Bone marrow (tissue), 2 donors: ENCODE measurements around the gene AHCYL1.
"Not testable (repeated sequence)": the region's sequence is repeated elsewhere in the genome, so short reads cannot be mapped to it uniquely, and the experiment has no call there.

Experiments
- DNase-seq, 2 donors: peaks; one replicate each; lab custom pipeline; 2025; lab: John Stamatoyannopoulos, UW

Gene AHCYL1

DNA sequence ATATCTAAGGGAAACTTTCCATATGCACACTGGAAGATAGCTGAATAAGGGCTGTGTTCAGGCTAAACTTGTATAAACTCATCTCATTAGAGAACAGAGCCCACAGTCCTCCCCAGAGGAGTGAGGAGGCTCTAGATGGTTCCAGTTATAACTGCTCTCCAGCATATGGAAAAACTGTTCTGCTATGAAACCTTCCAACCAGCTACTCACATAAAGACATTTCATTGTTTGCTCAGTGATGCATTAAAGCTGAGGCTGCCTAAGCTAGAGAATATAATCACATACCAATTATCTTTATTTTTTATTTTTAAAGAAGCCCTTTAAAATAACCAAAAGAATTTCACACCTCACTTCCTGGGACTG, 13.3 kb downstream of the AHCYL1 start:
- DNase-seq: no peak

DNA sequence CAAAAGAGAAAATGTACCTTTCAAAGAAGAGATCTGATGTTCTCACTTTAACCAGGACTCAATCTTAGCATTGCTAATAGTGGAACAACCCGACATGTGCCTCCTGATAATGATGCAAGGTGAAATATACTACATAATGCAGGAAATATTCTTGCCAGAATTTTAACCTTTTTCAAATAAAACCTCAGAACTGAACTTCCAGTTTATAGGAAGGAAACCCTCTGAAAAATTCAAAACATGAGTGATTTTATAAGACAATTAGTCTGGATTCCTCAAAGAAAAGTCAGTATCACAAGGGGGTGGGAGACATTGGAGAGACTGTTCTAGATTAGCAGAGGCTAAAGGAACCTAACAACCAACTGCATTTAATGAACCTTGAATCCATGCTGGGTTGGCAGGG, 18.1 kb downstream of the AHCYL1 start:
- DNase-seq: no peak

DNA sequence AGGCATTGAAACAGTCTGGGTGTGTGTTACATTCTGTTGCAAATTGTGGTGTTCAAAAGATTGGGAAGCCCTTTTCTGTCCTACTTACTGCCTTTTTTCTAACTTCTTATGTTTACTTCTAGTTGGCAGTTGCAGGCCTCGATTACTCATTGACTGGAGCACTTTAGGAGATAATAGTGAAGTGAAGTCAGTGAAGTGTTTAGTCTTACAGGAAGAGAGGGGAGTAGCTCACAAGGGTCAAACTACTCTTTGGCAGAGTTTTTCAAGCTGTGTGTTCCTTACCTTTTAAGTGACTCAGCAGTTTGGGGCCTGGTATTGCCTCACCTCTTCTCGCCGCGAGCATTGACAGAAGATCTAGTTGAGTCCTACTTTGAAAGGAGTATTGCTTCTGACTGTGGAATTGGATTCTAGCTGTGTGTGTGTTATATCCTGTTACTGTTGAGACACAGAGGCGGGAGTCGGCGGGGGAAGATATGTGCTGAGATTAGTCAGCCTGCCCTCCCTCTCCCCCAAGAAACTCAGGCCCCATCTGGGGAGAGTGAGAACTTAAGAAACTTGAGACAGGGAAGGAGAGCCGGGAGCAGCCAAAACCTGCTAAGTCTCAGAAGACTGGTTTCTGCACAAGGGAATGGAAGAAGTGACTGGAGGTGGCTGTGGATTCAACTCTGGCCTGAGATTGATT, 19.3 kb downstream of the AHCYL1 start:
- peak; percentile 6 to 95 for DNase-seq

DNA sequence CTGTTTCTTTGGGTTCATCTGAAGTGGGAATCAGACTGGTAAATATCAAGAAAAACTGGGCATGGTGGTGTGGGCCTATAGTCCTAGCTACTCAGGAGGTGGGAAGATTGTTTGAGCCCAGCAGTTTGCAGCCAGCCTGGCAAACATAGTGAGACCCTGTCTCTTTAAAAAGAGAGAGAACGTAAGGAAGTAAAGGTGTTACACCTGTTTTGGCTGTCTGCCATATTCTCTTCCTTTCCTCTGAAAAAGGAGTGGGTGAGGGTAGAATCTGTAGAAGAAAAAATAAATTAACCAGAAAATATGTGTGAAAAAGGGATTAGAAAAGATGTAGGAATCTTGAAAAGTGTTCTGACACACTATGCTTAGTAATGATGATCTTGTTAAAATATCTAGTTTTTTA, 20.0 kb downstream of the AHCYL1 start:
- DNase-seq: no peak

DNA sequence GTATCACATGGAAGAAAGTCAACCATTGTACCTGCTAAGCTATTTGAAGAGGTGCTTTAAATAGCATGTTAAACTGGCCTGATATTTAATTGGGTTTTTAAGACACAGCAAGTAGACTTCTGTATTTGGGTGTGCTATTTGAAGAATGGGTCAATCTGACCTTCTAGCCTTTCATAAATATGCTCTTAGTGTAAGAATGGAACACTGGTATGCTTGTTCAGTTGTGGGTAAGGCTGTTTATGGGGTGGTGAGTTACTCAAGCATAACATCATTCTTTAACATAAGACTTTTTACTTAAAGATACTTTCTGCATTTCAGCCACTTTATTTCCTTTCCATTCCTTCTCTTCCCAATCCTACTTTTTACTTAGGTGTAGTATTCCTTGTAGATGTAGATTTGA, 21.4 kb downstream of the AHCYL1 start:
- no peak for DNase-seq

DNA sequence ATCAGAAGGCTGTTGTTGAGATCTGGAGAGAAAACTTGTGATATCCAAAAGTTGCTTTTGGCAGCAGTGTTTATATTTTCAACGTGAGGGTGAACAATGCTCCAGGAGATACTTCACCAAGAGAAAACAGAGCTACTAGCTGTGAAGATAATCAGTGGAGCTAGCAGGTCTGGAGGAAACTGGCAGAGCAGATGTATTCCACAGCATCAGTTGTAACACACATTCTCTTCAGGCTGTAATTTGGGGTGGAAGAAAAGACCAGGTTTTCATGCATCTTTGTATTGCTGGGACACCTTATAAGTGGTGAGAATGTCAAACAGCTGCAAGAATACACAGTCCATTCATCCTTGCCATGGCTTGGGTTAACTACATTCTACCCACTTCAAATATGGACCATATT, 22.0 kb downstream of the AHCYL1 start:
- DNase-seq: no peak

DNA sequence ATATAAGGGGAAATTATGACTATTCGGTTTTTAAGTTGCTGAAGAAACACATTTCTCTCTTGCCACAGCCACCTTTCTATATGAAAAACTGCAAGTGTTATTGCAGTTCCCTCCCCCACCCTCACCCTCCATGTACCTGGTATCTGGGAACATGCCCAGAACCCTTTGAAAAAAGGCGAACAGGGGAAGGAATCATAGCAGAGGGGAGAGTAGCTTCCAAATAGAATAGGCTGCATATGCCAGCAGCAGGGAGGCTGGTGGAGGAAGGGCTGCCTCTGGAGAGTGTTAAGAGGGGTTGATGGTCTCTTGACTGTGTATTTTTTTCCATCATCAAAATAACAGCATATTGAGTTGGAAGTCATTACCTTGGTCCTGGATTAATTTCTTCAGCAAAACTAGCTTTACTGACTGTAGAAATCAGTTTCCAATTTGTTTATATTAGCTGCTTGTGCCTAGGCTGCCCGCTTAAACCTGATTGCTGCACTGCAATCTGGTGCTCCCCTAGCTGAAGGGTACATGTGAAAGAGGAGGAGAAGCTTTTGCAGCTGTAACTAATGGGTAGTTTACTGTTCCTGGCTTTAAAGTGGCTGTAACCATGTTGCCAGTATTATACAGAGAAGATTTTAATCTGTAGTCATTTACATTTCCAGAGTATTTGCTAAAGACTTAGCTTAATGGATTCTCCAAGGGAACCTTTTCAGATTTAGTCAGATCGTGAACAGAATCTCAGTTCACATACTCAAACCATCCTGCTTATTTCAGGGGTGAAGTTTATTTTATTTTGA, 22.7 kb downstream of the AHCYL1 start:
- DNase-seq: no peak

DNA sequence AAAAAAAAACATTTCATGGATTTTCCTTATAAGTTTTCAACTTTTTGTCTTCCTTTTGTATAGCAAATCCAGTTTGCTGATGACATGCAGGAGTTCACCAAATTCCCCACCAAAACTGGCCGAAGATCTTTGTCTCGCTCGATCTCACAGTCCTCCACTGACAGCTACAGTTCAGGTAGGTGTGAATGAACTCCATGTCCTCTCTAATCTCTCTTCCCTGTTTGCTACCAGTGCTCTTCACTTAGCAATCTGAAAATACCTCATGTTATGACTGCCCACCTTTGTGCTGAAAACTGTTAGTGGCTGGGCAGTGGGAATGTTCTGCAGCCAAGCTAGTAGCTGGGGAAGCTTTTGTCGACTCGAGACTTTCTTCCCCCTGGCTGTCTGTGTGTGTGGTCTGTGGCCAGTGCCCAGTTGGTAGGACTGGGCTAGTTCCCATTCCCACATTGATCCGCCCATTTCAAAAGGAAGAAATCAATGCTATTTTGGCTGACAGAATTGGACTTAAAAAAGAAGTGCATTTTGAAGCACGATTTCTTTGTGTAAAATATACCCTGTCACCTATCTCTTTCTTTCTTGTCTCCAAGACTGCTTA, 24.5 kb downstream of the AHCYL1 start:
- DNase-seq: no peak

DNA sequence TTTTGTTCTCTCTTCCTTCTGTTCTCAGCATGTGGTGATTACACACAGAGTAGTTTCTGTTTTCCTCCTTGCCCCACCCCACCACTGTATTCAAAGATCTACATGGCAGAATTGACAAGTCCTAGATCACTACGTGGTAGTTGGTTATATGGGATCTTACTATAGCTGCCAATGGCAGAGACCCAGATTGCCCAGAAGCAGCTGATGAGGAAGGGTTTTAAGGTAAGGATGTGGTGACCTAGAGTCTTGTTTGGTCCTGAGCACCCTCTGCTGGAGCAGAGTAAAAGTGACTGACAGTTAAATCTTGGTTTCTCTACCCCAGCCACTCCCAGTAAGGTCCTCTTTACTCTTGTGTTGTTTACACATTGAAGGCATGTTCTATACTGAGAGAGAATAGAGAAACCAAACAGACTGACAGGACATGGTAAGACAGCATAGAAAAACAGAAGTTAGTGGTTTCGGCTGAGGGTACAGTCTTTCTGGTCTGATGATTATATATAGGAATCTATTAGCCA, 27.0 kb downstream of the AHCYL1 start:
- DNase-seq: peak in 1 of 2 donors; percentile 81

DNA sequence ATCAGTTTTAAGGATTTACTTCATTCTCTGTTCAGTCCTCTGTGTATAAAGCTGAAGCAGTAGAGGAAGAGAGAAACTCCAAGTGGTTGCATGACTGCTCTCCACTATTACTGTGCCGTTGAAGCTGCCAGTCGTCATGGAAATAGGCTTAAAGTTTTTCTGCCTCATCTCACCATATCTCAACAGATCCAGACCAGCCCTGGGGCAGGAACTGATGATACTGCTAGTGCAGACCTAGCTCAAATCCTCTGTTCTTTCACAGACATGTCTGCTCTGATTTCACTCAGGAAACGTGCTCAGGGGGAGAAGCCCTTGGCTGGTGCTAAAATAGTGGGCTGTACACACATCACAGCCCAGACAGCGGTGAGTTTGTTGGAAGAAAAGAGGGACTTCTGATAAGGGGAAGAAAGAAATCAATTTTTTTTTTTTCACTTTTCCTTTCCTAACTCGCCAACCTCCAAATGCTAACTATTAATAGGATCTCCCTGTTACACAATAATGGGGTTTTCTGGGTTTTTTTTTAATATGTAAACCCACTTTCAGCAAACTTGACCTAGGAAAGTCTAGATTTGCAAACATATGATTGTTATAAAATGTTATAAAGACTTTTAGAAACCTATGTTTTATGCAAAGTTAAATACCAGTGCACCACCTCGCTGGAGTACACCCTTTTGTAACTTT, 27.7 kb downstream of the AHCYL1 start:
- no peak for DNase-seq

DNA sequence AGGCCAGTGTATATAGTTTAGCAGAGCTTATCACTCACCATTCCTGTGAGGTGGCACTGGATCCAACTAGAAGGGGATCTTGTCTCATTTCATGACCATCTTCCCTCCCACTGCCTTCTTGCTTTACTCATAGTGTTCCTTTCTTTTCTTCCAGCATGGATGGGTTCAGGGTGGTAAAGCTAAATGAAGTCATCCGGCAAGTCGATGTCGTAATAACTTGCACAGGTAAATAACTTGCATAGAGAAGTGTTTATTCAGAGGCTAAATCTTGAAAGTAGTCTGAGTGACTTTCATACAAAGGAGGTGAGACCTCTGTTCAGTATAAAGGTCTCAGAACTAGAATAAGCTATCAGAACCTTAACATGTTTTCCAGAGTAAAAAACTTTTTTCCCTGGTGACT, 33.2 kb downstream of the AHCYL1 start:
- DNase-seq: no peak

DNA sequence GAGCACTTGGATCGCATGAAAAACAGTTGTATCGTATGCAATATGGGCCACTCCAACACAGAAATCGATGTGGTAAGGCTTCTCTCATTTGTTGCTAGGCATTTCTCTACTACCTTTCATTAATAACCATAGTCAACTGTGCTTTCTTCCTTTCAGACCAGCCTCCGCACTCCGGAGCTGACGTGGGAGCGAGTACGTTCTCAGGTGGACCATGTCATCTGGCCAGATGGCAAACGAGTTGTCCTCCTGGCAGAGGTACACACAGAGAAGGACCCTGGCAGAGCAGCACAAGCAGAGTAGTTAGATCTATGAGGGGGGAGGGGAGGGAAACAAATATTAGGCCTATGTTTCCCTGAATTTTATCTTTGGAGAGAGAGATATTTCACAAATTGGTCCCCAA, 33.8 kb downstream of the AHCYL1 start:
- DNase-seq: no peak

DNA sequence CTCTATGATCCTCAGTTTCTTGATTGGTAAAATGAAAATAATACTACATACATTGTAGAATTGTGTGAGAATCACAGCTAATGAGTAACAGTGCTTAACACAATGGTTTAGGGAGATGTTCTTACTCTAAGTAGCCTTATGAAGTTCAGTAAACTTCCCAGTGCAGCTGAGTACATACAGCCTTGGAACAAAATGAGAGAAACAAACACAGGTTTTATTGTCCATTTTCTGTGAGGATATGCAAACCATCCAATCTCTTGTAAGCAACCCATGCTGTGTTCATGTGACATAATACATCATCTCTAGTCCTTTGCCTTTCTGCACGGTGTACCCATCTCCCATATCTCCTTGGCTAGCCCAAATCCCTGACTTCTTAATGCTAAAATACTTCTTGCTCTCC, 35.2 kb downstream of the AHCYL1 start:
- DNase-seq: no peak

DNA sequence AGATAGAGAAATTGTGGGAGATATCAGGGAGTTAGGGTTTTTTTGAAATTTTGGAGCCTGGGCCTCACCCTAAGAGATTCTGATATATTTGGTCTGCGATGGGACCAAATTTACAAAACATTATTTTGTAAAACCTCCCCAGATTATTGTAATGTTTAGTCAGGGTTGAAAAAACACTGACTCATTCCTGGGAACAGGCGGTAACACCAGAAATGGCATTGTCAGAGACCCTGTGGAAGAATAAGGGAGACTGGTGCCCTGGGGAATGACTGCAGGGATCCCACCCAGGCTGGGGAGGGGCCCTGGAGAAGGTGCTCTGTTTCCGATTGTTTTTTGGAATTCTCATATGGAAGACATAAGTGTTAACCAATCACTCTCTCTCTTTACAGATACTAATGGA, 36.7 kb downstream of the AHCYL1 start:
- no peak for DNase-seq

DNA sequence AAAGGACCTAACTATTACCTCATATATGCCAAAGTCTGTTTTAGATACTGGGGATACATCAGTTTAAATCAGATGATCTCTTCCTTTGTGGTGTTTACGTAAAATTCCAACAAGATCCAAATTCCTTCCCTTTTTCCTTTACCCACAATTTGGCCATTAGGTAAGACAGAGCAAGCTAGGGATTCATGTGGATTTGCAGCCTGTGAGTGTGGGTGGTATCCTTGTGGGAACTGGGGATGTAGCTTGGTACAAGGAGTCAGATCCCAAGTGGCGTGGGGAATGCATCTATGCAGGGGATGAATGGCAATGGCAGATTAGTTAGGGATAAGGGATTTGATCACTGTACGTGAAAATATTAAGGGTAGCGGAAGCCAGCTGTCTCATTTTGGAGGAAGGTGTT, 40.0 kb downstream of the AHCYL1 start:
- no peak for DNase-seq

DNA sequence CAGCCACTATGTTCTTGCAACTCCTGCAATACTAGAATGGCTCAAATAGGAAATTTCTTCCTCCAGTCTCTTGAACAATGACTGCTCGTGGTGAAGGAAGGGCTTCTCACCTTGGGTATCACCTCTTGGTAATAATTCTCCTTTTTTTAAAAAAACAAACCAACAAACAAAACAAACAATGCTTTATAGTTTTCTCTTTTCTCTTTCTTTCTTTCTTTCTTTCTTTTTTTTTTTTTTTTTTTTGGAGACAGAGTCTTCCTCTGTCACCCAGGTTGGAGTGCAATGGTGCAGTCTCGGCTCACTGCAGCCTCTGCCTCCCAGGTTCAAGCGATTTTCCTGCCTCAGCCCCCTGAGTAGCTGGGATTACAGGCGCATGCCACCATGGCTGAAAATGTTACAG, 46.1 kb downstream of the AHCYL1 start:
- not testable (repeated sequence) for DNase-seq

DNA sequence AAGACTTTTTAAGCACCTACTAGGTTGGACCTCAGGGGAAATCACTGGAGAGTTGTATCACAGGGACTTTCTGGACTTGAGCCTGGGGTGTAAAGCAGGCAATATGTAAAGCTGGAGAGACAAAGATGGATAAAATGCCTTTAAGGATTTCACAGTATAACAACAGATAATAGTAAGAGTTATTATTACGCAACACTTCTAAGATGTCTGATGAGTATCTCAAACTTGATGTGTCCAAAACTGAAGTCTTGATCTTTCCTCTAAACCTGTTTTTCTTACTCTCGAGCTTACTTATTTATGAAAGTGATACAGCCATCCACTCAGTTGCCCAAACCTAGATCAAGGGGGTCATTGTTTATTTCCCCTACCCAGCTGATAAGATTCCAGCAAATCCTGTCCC, 47.8 kb downstream of the AHCYL1 start:
- no peak for DNase-seq

DNA sequence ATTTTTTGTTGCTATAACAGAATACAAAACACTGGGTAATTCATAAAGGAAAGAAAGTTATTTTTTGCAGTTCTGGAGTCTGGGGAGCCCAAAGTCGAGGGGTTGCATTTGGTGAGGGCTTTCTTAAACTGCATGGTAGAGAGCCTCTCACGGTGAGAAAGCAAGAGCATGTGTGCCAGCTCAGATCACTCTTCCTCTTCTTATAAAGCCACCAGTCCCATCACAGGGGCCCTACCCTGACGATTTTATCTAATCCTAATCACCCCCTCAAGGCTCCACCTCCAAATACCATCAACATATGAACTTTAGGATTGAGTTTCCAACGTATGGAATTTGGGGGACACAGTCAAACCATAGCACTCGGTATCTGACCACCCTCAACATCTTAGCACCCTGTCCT, 48.9 kb downstream of the AHCYL1 start:
- no peak for DNase-seq

DNA sequence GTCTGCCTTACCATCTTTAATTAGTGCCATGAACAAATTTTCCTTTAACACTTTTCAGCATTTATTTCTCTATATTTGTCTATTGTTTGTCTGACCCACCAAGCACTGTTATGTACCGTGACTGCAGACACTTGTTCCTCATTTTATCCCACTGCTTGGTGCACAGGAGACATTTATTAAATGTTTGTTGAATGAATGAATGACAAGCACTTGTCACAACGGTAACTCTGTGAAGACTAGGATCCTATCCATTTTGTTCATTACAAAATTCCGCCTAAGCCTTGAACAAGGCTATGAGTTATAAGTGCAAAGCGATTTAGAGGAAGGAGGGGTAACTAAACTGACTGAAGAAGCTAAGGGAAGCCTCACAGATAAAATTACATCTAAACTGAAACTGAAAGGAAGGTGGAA, 49.5 kb downstream of the AHCYL1 start:
- DNase-seq: peak in 1 of 2 donors; percentile 78

DNA sequence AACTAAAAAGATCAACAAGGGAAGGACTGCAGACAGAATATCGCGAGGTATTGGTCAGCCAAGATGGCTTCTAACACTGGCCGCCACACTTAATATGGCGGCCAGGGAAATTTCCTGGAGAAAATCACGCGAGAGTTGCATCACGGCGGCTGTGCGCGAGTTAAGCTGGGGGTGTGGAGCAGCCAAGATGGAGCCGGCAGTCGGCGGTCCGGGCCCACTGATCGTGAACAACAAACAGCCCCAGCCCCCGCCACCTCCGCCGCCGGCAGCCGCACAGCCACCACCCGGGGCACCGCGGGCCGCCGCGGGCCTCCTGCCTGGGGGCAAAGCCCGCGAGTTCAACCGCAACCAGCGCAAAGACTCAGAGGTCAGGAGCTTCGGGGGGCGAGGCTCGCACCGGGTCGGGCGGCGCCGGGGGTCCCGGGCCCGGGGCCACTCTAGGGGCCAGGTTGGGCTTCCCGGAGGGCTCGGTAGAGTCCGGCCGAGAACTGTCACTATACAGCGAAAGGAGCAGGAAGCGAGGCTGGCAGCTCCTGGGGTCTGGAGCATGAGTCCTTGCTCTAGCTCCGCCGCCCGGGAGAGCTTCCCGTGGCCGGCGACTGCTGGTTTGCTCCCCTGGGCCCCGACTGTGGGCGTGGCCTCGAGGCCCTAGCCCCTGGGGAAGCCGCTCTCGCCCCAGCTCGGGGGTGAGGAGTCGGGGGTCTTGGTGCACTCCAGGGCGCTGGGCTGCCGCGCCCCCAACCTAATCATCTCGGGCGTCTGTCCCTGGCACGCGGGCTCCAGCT, 50.1 kb downstream of the AHCYL1 start, which contains the start of gene STRIP1:
Gene STRIP1 (plus strand): TSS at position 174 of the 785 bp plus-strand sequence. CDS start 14 bp downstream, at position 188.
- peak; percentile 79 to 98 for DNase-seq

DNA sequence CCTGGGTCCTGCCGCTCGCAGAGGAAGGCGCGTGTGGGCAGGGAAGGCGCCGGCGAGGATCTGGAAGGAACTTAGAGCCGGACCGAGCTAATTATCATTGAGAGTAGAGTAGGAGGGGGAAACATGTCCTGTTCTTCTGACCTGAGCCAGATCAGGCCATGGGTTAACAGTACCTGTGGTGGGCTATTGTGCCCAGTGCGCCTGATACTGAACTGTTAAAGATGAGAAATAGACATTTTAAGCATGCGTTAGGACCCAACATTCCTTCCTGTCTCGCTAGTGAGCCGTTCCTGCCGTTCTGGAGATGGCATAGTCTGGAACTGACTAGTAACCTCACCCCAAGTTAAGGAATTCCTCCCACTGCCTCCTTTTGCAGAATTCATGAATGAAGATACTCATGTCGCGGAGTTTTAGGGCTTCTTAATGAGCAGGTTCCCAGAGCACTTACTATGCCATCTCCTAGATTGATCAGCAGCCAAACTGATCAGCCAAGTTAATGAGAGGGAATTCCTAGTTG, 50.7 kb downstream of the AHCYL1 start:
- no peak for DNase-seq
